Stimulated activated CD4-positive, alpha-beta T cell treated with anti-CD3 and anti-CD28 coated beads, Interleukin-12 subunit alpha, Interleukin-12 subunit beta, amount 100 ng/mL, for 48 hours (primary cell): ENCODE data around the gene ENO2.

ENCODE experiments used
- DNase-seq, 3 donors: peaks; one replicate each; pipeline ENCODE4 v3.0.0-alpha.2; 2020; ENCODE audit warnings: low read depth in 2 of 3, low spot score in 1 of 3

ENO2 gene

GRCh38 chr12:6948873-6949594 is 34.7 kb downstream of the ENO2 start:
- DNase-seq: no peak

DNA sequence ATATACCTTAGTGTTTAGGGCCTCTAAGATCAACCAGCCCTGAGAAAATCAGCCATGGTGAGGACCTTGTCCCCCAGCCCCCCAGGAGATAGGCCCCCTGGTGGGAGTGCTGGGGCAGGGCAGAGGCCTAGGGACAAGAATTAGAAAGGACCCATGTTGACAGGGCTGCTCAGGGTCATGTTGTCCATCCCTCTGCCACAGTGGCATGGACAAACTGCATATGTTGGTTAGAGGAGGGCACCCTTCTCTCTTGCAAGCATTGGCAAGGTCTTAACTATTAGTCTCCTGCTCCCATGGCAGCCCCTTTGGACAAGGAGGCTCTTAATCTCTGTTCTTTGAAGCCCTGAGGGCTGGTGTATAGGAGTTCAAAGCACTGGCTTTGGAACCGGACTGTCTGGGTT is 36.0 kb downstream of the ENO2 start:
- no peak for DNase-seq

GRCh38 chr12:6950811-6951540 is 36.6 kb downstream of the ENO2 start, which contains the start of gene PTPN6:
Gene PTPN6, plus strand, starts transcription at chr12:6951356. Its CDS starts 157 bp downstream, at chr12:6951513.
- peak in 1 of 3 donors; percentile 45 for DNase-seq

DNA sequence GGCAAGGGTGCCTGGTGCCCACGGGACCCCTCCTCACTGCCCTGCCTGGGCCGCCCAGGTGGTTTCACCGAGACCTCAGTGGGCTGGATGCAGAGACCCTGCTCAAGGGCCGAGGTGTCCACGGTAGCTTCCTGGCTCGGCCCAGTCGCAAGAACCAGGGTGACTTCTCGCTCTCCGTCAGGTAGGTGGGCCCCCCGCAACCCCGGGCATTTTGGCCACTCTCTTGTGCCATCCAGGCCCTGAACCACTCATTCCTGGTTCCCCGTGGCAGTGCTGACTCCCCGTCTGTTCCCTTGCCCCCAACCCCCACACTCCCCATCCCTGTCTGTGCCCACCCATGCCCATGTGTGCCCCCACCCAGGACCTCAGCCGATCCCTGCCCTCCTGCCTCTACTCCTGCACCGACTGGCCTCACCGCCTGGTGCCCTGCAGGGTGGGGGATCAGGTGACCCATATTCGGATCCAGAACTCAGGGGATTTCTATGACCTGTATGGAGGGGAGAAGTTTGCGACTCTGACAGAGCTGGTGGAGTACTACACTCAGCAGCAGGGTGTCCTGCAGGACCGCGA is 37.3 kb downstream of the ENO2 start:
- DNase-seq: no peak

DNA sequence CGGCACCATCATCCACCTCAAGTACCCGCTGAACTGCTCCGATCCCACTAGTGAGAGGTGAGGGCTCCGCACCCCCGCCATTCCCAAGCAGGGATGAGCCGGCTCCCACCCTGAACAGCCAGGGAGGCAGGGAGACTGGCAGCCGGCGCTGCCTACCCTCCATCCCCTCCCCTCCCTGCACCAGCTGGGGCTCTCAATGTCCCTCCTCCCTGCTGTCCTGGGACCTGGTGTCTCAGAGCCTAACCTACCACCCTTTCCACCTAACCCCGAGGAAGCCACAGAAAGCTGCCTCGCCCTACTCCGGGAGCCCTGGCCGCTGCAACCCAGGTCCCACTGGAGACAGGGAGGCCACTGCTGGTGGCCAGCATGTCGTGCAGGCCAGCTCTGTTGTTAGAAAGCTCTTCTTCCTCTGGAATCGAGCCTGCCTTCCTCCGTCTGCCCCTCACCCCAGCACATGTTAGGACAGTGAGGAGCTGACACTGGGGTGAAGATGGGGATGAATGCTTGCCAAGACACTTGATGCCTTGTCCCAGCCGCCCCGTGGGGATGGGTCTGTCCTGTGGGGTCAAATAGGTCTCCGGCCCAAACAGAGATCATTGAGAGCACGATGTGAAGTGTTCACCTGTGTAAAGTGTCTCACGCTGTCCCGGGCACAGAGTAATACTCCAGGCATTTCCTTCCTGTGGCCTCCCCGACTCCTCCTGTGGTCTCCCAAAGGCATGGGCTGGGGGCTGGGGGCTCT is 37.9 kb downstream of the ENO2 start:
- DNase-seq: no peak

GRCh38 chr12:6952863-6953441 is 38.6 kb downstream of the ENO2 start:
- no peak for DNase-seq

DNA sequence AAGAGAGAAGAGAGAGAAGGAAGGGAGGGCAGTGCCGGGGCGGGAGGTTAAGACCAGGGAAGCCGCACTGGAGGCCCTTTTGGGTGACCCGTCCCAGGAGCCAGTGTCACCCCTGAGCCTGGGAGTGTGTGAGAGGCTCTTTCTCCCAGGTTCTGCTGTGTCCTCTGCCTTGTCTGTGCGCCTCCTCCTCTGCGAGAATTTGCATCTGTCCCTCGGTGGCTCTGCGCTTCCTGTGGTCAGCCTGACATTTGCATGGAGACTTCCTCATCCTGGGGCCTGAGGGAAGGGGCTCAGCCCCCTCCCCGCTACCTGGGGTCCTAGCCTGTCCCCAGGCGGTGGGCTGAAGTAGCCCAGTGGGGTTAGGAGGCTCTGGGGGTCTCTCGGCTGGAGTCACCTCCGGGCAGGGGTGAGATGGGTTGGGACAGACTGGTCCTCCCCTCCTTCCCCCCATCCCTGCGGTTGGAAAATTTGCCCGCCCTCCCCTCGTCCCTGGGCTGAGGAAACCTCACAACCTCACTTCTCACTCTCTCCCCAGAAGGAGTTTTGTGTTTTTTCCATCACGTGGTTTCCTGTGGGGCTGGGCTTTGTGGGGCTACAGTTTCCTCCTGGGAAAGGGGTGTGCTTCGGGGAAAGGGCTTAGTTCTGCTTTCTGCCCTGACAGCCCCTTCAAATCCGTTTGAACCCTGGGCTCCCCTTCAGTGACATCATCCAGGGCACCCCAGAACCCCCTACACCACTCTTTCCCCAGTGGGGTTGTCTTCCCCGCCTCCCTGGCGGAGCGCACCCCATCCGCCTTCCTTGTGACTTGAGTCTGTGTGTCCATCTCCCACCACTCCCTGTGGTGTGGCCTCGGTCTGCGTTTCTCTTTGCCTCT is 39.3 kb downstream of the ENO2 start:
- peak; percentile 75 to 79 (median 79) for DNase-seq

DNA sequence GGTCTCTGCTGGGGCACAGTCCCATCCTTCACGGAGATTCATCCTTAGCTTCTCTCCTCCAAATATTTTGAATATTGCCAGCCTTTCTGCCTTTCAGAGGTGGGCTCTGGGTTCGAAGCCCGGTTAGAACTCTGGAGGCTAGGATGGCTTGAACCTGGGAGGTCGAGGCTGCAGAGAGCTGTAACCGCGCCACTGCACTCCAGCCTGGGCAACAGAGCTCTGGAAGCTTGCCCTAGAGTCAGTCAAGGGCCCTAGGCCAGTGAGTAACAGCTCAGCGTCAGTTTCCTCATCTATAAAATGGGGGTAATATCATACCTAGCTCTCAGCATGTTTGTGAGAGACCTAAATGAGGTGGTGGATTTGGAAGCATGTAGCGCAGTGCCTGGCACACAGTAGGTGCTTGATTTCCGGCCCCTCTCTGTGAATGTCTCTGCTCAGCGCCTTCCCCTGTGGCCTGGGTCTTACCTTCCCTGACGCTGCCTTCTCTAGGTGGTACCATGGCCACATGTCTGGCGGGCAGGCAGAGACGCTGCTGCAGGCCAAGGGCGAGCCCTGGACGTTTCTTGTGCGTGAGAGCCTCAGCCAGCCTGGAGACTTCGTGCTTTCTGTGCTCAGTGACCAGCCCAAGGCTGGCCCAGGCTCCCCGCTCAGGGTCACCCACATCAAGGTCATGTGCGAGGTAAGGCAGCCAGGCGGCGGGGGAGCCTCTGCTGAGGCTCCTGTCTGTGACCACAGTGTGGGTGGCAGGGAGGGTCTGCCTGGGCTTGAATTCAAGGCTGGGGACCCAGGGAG is 40.1 kb downstream of the ENO2 start:
- no peak for DNase-seq

GRCh38 chr12:6955108-6956020 is 41.0 kb downstream of the ENO2 start:
- DNase-seq: no peak

DNA sequence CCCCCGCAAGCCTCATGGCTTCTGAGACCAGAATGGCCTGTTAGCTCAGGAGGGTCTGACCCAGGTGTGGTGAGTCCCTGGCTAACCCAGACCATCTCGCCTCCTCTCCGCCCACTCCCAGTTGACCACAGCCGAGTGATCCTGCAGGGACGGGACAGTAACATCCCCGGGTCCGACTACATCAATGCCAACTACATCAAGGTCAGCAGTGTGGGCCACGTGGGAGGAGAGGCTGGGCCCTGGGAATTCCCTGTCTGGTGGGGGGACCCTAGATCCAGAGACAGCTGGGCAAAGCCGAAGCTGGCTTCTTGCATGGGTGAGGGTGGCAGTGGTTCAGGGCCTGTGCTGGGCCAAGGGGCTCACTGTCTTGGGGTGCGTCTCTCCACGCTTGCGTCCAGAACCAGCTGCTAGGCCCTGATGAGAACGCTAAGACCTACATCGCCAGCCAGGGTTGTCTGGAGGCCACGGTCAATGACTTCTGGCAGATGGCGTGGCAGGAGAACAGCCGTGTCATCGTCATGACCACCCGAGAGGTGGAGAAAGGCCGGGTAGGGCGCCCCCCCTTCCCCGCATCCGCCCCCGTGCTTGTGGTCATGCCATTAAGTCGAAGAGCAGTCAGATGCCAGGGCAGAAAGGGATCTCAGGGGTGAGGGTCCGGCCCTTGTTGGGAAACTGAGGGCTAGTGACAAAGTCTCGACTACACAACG is 41.8 kb downstream of the ENO2 start:
- no peak for DNase-seq

GRCh38 chr12:6957151-6957701 is 42.8 kb downstream of the ENO2 start:
- DNase-seq: no peak

- no peak for DNase-seq
These were observed 43.6 kb downstream of the ENO2 start for GRCh38 chr12:6957741-6958608.

GRCh38 chr12:6958609-6959057 is 44.3 kb downstream of the ENO2 start:
- DNase-seq: no peak

DNA sequence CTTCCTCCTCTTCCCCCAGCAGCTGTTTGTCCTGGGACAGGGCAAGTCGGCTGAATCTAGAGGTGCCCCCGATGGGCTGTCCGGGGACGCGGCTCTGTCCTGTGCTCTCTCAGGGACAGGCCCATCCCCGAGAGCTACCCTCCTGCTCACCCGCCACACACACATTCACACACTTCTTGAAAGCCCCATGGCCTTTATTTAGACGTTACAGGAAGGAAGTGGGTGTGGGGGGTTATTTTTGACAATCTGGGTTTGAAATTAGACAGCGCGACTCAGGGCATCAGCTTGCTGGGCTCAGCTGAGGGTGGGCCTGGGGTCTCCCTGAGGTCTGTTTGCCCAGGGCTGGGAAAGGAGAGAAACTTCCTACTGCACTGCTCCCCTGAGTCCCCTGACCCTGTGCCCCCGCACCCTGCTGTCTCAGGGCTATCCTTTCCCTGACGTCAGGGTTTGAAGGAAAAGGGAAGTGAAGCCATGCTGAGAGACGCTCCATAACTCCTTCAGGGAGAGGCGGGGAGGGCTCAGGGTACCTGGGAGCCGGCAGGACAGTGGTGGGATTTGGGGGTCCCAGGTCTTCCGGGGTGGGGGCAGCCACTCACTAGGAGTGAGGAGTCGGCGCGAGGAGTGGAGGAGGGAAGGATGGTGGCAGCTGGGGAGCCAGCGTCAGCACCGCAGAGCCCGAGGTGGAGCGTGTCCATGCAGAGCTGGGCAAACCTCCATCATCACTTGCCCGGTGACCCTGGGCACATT is 44.9 kb downstream of the ENO2 start:
- DNase-seq: peak in 2 of 3 donors; percentile 55 to 60

DNA sequence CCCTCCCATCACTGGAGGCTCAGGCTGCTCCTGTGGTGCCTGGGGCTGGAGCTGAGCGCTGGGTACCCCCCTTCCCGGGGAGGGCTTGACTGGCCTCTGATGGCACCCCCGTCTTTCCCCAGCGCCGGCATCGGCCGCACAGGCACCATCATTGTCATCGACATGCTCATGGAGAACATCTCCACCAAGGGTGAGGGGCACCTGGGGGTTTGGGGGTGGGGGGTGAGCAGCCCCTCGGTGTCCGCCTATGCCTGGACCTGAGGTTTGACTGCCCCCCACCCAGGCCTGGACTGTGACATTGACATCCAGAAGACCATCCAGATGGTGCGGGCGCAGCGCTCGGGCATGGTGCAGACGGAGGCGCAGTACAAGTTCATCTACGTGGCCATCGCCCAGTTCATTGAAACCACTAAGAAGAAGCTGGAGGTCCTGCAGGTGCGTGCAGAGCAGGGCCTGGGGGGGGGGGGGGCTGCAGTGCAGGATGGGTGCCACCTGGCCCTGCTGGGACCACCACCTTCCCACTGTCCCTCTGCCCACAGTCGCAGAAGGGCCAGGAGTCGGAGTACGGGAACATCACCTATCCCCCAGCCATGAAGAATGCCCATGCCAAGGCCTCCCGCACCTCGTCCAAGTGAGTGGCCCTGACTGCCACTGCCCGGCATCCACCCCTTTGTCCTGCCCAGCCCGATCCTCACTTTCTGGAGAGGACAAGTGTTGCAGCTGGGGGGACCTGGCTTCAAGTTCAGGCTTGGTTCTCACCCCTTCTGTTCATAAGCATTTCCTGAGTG is 45.6 kb downstream of the ENO2 start:
- no peak for DNase-seq
